GM12872 (cell line): ENCODE results near the gene BMP5.

ENCODE experiments used
- TF ChIP-seq, protein P1 (sequence below): IDR thresholded peaks from 3 replicates; pipeline ENCODE4 v1.5.1; 2011; ENCODE audit warnings: low read depth, mild to moderate bottlenecking, low read length, moderate library complexity; ENCODE audit not compliant: insufficient read depth

BMP5 gene

GRCh38 chr6:55902796-55903195 lies 27.4 kb upstream of the BMP5 start:
- TF ChIP-seq, protein P1, sequence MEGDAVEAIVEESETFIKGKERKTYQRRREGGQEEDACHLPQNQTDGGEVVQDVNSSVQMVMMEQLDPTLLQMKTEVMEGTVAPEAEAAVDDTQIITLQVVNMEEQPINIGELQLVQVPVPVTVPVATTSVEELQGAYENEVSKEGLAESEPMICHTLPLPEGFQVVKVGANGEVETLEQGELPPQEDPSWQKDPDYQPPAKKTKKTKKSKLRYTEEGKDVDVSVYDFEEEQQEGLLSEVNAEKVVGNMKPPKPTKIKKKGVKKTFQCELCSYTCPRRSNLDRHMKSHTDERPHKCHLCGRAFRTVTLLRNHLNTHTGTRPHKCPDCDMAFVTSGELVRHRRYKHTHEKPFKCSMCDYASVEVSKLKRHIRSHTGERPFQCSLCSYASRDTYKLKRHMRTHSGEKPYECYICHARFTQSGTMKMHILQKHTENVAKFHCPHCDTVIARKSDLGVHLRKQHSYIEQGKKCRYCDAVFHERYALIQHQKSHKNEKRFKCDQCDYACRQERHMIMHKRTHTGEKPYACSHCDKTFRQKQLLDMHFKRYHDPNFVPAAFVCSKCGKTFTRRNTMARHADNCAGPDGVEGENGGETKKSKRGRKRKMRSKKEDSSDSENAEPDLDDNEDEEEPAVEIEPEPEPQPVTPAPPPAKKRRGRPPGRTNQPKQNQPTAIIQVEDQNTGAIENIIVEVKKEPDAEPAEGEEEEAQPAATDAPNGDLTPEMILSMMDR = no peak

- TF ChIP-seq, protein P1 = no peak
Measured at GRCh38 chr6:55901765-55902270, 26.4 kb upstream of the BMP5 start.

- TF ChIP-seq, protein P1 = no peak
Measured at GRCh38 chr6:55898342-55898741, 23.0 kb upstream of the BMP5 start.

- TF ChIP-seq, protein P1 = no peak
Measured at GRCh38 chr6:55897346-55897745, 22.0 kb upstream of the BMP5 start.

GRCh38 chr6:55895972-55896730 lies 20.8 kb upstream of the BMP5 start:
- TF ChIP-seq, protein P1 = no peak

GRCh38 chr6:55892749-55893357 lies 17.5 kb upstream of the BMP5 start:
- TF ChIP-seq, protein P1 = no peak

- TF ChIP-seq, protein P1 = no peak
Measured at GRCh38 chr6:55888917-55889316, 13.5 kb upstream of the BMP5 start.
